Ectodermal cell (in vitro differentiated cells): ENCODE results near the gene GAL3ST2.
"Not testable (repeated sequence)": the region's sequence is repeated elsewhere in the genome, so short reads cannot be mapped to it uniquely, and the experiment has no call there.

Experiments used
- H3K27ac ChIP-seq: 2 replicates; pipeline ENCODE4 v1.7.0; 2013; ENCODE audit warnings: mild to moderate bottlenecking, low read depth, low read length; ENCODE audit not compliant: insufficient read depth, poor library complexity, severe bottlenecking
- H3K27me3 ChIP-seq: 2 replicates; pipeline ENCODE4 v1.7.0; 2013; ENCODE audit warnings: mild to moderate bottlenecking, low read length; ENCODE audit not compliant: insufficient read depth, control insufficient read depth, poor library complexity, severe bottlenecking
- H3K36me3 ChIP-seq: one replicate; pipeline ENCODE4 v1.7.0; 2013; ENCODE audit warnings: low read length; ENCODE audit not compliant: control insufficient read depth, insufficient read depth
- H3K4me1 ChIP-seq: one replicate; pipeline ENCODE4 v1.7.0; 2013; ENCODE audit warnings: low read length; ENCODE audit not compliant: control insufficient read depth, insufficient read depth
- H3K4me3 ChIP-seq: 2 replicates; pipeline ENCODE4 v1.7.0; 2013; ENCODE audit warnings: low read depth, low read length, control low read depth; ENCODE audit not compliant: insufficient read depth
- H3K9me3 ChIP-seq: 2 replicates; pipeline ENCODE4 v1.7.0; 2013; ENCODE audit warnings: mild to moderate bottlenecking, low read length, moderate library complexity; ENCODE audit not compliant: control insufficient read depth
- WGBS, 2 experiments: methylation state at CpG; one replicate each; pipeline ENCODE4 v1.1.7; 2013; ENCODE audit warnings: missing lambda C conversion rate in 2 of 2; 5-methylcytosine and 5-hydroxymethylcytosine counted together

The GAL3ST2 gene

GRCh38 chr2:241815477-241816430 lies 39.1 kb downstream of the GAL3ST2 start:
- no peaks in the 10 kb centered on the region for H3K27me3 ChIP-seq
- 89 to 90% methylated on average over 48 of the region's 48 CpGs for WGBS, 2 experiments
- no peak overlapping the region for H3K4me3 ChIP-seq
- H3K36me3 ChIP-seq: no peaks in the 10 kb centered on the region
- no peaks in the 10 kb centered on the region for H3K9me3 ChIP-seq
- H3K4me1 ChIP-seq: peaks cover 10% of the 10 kb centered on the region
- no peak overlapping the region for H3K27ac ChIP-seq

GRCh38 chr2:241816431-241817121 lies 40.0 kb downstream of the GAL3ST2 start:
- Histone ChIP-seq H3K4me3 (no peak overlapping the region), H3K27ac (no peak overlapping the region), H3K27me3 (no peaks in the 10 kb centered on the region), H3K36me3 (no peaks in the 10 kb centered on the region), H3K4me1 (peaks cover 11% of the 10 kb centered on the region), H3K9me3 (no peaks in the 10 kb centered on the region)
- WGBS, 2 experiments: 84 to 86% methylated on average over 33 of the region's 33 CpGs

DNA sequence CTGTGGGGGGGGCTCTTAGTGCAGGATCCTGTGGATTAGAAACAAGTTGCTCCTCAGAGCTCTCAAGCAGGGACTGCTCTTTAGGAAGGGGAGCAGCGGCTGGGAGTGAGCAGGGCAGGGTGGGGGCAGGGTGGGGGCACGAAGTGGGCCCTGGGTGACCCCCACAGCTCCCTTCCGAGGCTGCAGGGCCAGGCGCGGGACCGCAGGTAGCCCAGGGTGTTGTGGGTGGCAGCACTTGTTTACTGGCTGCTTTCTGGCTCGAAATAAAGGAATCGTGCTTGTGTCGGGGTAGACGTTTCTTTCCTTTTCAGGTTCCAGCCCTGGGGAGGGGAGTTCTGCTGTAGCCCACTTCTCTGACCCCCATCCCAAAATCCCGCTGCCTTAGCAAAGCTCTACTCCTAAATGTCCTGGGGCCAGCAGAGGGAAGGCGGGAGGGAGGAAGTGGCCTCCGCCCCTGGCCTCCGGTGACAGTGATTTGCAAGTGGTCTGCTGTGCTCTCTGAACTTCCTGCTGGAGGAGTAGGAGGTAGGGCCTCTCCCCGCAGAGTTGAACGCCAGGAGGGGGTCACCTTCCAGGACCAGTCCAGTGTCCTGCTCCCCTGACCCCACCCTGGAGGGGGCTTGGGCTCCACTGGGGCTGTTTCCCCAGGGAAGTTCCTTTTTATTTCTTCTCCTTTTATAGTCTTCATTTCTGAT lies 40.7 kb downstream of the GAL3ST2 start:
- WGBS, 2 experiments: 77 to 82% methylated on average over 16 of the region's 16 CpGs
- peaks cover 11% of the 10 kb centered on the region for H3K4me1 ChIP-seq
- no peaks in the 10 kb centered on the region for H3K36me3 ChIP-seq
- H3K9me3 ChIP-seq: no peaks in the 10 kb centered on the region
- no peak overlapping the region for H3K27ac ChIP-seq
- H3K27me3 ChIP-seq: no peaks in the 10 kb centered on the region
- no peak overlapping the region for H3K4me3 ChIP-seq

DNA sequence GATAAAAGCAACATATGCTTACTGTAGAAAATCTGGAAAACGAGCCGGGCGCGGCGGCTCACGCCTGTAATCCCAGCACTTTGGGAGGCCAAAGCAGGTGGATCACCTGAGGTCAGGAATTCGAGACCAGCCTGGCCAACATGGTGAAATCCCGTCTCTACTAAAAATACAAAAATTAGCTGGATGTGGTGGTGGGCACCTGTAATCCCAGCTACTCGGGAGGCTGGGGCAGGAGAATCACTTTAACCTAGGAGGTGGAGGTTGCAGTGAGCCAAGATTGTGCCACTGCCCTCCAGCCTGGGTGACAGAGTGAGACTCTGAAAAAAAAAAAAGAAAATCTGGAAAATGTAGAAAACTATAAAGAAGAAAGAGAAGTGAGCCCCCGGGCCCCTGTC lies 41.2 kb downstream of the GAL3ST2 start:
- not testable (repeated sequence) for H3K4me3 ChIP-seq, H3K27me3 ChIP-seq, H3K36me3 ChIP-seq, H3K27ac ChIP-seq, H3K9me3 ChIP-seq
- 88 to 96% methylated on average over 10 of the region's 10 CpGs for WGBS, 2 experiments
- peaks cover 11% of the 10 kb centered on the region for H3K4me1 ChIP-seq

- no peaks in the 10 kb centered on the region for H3K9me3 ChIP-seq
- no peak overlapping the region for H3K27ac ChIP-seq
- H3K36me3 ChIP-seq: no peaks in the 10 kb centered on the region
- no peaks in the 10 kb centered on the region for H3K27me3 ChIP-seq
- H3K4me1 ChIP-seq: peaks cover 11% of the 10 kb centered on the region
- H3K4me3 ChIP-seq: no peak overlapping the region
- WGBS, 2 experiments: 90 to 91% methylated on average over 25 of the region's 25 CpGs
Observed at GRCh38 chr2:241818229-241818942, 41.8 kb downstream of the GAL3ST2 start.

DNA sequence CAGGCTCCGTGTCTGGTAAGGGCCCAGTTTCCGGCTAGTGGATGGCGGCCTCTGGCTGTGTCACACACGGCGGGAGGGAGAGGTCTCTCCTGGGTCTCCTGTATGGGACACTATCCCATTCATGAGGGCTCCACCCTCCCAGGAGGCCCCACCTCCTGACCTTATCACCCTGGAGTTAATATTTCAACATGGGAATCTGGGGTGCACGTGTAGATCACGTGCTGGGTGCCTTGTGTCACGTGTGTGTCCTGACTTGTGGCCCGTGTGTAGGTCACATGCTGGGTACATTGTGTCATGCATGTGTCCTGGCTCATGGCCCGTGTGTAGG lies 42.3 kb downstream of the GAL3ST2 start:
- no peak overlapping the region for H3K27ac ChIP-seq
- H3K9me3 ChIP-seq: no peaks in the 10 kb centered on the region
- peaks cover 11% of the 10 kb centered on the region for H3K4me1 ChIP-seq
- H3K27me3 ChIP-seq: no peaks in the 10 kb centered on the region
- H3K36me3 ChIP-seq: no peaks in the 10 kb centered on the region
- H3K4me3 ChIP-seq: no peak overlapping the region
- 89 to 90% methylated on average over 10 of the region's 10 CpGs for WGBS, 2 experiments

GRCh38 chr2:241819947-241820624 lies 43.5 kb downstream of the GAL3ST2 start:
- not testable (repeated sequence) for H3K36me3 ChIP-seq, H3K27ac ChIP-seq, H3K4me1 ChIP-seq, H3K27me3 ChIP-seq, H3K4me3 ChIP-seq, H3K9me3 ChIP-seq
- 92 to 93% methylated on average over 27 of the region's 27 CpGs for WGBS, 2 experiments

DNA sequence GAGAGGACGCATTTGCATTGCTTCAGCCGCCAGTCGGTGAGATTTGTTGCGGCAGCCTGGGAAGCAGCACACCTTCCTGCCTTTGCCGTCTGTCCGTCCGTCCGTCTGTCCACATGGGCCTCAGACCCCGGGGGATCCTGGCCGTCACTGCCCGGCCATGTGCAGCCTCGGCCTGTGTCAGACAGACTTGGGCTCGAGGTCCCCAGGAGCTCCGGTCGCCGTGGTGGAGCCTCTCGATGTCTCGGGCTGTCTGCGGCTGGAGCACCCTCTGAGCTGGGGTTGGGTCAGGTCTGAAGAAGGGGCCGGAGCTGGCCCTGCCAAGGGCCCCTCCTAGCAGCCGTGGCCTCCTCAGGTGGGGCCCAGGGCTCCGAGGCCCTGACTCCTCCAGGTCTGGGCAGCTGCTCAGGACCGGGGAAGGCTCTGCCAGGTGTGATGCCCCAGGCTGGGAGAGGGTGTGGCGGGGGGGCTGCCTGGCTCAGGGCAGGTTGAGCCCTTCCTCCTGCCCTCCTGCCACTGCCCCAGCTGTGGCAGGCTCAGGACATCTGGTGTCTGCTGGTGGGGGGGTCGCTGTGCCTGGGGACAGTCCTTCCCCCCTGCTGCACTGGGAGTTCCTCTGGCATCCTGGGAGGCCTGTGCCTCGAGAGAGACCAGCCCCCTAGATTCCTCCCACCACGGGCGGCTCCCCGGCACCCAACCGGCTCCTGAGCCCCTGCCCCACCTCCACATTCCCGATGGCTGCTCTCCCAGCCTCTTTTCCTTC lies 44.2 kb downstream of the GAL3ST2 start:
- no peak overlapping the region for H3K27ac ChIP-seq
- H3K4me3 ChIP-seq: no peak overlapping the region
- WGBS, 2 experiments: 85 to 86% methylated on average over 31 of the region's 31 CpGs
- H3K4me1 ChIP-seq: peaks cover 3% of the 10 kb centered on the region
- H3K27me3 ChIP-seq: no peaks in the 10 kb centered on the region
- no peaks in the 10 kb centered on the region for H3K36me3 ChIP-seq
- H3K9me3 ChIP-seq: no peaks in the 10 kb centered on the region
